Measurements from ENCODE around the gene C6orf52.
A peak's percentile ranks its signal among the peaks of the same experiment; 100 is the strongest.
"Not testable (repeated sequence)": the region's sequence is repeated elsewhere in the genome, so short reads cannot be mapped to it uniquely, and the experiment has no call there.

C6orf52 gene

DNA sequence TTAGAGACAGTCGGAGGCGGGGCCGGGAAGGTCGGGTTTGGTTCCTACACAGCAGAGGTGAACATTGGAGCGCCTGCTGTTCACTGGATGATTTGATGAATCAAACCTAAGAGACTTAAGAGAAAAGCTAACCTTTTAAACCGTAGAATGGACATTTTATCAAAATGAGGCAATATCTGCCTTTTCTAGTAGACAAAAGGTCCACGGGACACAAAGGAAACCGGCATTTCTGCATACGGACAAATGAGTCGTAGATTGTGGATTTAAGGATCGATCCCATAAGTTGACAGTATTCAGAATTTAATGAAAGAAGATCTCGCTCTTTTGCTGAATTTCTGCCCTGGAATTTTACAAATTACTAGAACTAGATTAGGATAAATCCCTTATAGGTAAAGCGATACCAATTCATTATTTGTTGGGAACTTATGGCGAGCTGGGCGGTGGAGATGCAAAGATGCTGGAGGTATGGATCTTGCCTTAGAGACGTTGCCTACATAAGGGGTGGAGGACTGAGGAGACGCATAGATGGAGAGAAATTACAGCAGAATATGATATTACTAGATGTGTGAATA is 756 bp upstream of the C6orf52 start:
- peak; percentile 9 for DNase-seq (ENCODE audit: low spot score)

DNA sequence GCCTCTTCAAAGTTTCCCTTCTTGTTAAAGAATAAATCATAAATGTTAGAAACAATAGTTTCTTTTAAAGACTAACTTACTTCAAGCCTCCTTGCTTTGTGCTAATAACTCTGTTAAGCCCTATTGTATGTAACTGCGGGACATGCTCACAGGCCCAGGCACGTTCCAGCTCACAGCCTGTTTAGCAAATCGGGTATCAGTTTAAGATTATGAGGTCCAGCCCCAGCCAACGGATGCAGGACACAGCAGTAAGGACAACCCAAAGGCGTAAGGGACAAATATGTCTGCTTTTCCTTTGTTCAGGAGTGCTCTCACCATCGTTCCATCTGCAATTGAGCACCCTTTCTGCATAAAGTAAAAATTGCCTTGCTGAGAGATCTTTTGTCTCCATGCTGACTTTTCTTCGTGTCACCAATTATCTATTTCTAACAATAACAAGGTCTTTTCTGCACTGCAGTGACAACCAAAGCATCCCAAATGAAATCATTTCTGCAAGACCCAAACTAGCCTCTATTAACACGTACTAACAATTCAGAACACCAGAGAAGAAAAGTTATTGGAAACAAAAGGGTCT is 1.4 kb downstream of the C6orf52 start:
- DNase-seq (ENCODE audit: low spot score), result no peak

DNA sequence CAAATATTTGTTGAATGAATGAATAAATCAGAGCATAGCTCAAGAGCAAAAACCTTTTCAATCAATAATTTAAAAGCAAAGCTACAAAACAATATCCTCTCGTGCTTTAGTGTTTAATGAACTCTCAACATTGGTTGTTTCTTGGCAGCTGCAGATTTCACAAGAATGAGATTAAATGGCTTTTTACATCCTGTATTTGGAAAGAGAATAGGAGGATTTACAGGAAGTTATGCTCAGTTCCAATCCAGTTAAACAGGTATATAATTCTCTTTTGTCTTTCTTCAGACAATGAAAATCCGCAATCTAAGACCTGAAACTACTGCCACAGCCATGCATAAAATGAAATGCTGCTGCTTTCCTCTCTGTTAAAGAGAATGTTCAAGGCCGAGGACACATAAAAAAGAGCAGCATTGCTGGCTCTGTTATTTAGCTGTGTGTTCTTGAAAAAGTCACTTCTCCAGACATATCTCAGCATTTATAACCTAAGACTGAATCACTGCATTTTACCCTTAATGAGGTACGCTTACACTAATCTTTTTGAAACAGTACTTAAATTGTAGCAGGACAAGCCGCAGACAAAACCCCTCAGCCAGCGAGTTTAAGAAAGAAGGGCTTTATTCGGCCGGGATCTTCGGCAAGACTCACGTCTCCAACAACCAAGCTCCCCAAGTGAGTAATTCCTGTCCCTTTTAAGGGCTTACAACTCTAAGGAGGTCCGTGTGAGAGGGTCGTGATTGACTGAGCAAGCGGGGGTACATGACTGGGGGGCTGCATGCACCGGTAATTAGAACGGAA is 3.6 kb downstream of the C6orf52 start:
- no peak for DNase-seq (ENCODE audit: low spot score)

DNA sequence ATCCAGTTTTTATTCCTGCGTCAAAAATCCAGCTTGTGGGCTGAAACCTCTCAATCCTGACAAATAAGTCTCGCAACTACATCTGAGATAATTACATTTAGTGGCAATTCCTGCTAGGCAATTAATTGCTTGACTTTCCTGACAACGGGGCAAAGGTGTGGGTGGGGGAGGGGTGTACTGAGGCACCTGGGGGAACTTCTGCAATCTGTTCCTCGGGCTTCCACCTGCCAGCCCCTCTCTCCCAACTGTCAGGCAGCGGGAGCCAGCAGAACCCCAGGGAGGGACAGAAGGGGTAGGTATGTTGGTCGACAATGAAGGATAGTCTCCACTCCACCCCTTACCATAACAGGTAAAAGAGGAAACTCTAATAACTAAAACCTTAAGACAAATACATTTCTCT is 6.8 kb downstream of the C6orf52 start:
- no peak for DNase-seq (ENCODE audit: low spot score)

DNA sequence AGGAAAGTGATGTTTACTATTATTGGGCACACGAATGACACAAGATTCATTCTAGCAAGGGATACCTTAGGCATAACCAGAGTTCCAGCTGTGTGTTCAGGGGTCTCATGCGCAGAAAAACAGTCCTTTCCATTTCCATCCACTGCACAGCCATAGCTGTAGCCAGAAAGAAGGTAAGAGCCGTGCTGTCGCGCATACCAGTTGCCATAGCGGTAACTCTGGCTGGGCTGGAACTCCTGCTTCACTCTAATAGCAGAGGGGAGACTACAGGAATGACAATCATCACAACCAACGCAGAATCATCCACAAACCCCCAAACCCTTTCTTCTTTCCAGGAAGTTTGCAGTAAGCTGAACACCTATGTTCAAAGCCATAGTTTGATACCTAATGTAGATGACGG is 7.5 kb downstream of the C6orf52 start:
- no peak for DNase-seq (ENCODE audit: low spot score)

DNA sequence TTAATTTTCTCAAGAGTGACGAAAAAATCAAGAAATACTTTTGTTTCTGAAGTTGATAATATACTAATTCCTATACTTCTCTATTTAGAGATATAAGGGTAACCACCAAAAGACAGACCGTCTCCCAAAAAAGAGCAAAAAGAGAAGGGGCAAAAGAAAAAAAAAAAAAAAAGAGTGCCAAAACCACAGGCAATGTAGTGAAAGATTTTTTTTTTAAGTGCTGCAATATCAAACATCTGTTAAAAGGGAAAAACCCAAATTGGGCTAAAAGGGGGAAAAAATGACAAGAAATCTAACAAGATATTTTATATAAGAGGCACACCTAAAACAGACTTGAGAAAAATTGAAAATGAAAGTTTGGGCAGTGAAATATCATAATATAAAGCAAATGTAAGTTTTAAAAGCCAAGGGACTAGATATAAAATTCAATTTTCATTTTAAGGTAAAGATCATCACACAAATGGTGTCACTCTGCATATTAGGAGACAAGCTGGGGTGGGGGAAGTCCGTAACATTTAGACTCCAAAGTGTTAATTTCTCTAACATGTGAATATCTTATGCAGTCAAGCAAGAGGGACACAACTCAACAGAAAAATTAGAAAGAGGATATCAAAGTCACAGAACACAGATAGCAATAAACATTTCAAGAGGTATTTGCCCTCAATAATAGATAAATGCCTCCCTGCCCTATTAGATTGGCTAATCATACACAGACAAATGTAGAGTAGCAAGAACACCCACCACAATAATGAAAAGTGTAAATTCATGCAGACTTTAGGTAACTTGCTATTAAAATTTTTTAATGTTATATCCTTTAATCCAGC is 9.1 kb downstream of the C6orf52 start:
- DNase-seq (ENCODE audit: low spot score), result no peak

GRCh38 chr6:10684618-10685017 is 9.8 kb downstream of the C6orf52 start:
- DNase-seq (ENCODE audit: low spot score), result no peak

DNA sequence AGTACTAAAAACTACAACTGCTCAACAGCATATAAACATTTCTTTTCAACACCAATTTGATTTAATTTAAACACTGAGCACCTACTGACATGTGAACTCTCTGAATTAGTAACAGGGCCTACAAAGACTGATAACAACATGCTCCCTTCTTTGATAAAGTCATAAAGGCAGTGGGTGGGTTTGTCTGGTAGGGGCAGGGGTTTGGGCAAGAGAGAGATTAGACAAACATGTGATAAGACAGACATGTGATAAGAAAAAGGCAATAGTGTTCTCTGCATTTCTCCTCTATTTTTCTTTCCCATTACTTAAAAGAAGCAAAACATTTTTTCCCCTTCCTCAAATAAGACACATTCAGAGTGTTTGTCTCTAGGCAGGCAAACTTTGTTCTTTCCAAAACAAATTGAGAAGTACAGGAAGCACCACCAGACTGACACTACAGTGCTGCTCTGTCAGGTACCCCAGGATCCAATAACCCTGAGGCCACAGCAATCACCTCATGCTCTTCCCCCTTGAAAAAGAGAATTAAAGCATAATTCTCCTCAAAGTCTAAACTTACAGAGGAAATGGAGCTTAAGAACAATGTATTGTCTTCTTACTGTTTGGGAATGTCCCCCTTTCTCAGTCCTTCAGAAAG is 11.9 kb downstream of the C6orf52 start:
- DNase-seq (ENCODE audit: low spot score), result no peak

DNA sequence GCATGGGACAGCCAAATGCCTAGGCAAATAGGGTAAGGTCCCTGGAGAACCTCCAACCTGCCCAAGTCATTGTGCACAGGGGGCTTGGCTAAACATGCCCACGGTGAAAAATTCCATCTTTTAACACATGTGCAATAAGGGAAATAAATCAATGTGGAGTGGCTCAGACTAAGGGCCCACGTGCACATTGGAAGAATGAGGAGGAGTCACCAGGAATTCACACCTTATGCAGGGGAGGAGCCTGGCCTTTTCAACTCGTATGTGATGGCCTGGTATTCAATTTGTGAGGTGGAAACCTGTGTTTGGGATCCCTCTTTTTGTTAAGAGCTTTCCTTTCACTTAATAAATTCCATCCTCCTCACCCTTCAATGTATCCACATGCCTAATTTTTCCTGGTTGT is 12.6 kb downstream of the C6orf52 start:
- no peak for DNase-seq (ENCODE audit: low spot score)

- DNase-seq (ENCODE audit: low spot score), result no peak
These were observed 16.0 kb downstream of the C6orf52 start for GRCh38 chr6:10678456-10678855.

DNA sequence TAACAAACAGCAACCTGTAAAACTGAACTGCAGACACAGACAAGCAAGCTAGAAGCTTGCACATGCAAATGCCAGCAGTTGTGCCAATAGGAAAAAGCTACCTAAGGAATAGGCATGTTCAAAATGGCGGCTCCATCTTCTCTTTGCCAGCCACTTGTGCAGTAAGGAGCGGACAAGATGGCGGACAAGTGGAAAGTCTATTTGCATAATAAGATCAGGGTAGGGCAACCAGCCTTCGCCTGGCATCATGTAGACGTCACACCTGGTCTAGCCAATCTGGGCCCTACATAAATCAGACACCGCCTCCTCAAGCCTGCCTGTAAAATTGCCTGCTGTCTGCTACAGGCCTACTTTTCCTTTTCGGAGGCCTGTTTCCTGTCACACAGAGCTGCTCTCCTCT is 18.0 kb downstream of the C6orf52 start:
- no peak for DNase-seq (ENCODE audit: low spot score)

DNA sequence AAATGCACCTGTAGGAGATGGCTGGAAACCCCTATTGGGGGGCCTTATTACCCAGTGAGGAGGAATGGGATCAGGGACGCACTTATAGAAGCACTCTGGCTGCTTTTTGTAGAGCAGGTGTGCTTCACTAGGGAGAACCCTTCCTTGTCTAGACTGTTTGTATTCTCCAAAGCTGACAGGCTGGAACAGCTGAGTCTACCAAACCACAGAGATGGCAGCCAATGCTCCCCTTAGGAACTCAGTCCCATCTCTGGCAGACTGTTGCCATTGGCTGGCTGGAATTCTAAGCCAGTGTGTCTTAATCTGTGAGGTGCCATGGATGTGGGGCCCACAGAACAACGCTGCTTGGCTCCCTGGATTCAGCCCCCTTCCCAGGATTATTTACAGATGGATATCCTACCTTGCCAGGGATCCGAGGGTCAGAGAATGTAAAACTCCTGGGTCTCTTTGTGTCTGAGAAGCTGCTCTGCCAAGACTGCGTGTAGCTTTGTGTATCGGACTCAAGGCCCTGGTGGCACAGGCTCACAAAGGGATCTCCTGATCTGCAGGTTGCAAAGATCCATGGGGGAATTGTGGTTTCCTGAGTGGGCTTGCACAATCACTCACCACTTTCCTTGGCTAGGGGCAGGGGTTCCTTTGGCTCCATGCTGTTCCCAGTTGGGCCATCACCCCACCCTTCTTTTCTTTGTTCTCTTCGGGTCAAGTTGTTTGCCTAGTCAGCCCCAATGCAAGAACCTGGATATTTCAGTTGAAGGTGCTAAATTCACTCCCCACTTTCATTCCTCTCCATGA is 26.1 kb downstream of the C6orf52 start:
- DNase-seq (ENCODE audit: low spot score), result no peak

DNA sequence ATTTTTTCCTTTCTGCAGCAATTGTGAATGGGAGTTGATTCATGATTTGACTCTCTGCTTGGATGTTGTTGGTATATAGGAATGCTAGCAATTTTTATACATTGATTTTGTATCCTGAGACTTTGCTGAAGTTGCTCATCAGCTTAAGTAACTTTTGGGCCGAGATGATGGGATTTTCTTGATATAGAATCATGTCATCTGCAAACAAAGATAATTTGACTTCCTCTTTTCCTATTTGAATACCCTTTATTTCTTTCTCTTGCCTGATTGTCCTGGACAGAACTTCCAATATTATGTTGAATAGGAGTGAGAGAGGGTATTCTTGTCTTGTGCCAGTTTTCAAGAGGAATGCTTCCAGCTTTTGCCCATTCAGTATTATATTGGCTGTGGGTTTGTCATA is 28.8 kb downstream of the C6orf52 start:
- not testable (repeated sequence) for DNase-seq (ENCODE audit: low spot score)

DNA sequence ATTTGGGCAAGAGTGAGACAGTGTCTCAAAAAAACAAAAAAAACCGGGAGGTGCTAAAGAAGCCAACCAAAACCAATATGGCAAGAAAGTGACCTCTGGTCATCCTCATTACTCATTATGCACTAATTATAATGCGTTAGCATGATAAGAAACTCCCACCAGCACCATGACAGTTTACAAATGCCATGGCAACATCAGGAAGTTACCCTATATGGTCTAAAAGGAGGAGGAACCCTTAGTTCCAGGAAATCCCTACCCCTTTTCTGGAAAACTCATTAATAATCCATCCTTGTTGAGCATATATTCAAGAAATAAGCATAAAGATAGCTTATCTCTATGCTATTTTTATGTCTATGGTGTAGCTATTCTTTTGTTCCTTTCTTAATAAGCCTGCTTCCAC is 31.7 kb downstream of the C6orf52 start:
- DNase-seq (ENCODE audit: low spot score), result no peak

GRCh38 chr6:10662207-10662606 is 32.2 kb downstream of the C6orf52 start:
- no peak for DNase-seq (ENCODE audit: low spot score)

DNA sequence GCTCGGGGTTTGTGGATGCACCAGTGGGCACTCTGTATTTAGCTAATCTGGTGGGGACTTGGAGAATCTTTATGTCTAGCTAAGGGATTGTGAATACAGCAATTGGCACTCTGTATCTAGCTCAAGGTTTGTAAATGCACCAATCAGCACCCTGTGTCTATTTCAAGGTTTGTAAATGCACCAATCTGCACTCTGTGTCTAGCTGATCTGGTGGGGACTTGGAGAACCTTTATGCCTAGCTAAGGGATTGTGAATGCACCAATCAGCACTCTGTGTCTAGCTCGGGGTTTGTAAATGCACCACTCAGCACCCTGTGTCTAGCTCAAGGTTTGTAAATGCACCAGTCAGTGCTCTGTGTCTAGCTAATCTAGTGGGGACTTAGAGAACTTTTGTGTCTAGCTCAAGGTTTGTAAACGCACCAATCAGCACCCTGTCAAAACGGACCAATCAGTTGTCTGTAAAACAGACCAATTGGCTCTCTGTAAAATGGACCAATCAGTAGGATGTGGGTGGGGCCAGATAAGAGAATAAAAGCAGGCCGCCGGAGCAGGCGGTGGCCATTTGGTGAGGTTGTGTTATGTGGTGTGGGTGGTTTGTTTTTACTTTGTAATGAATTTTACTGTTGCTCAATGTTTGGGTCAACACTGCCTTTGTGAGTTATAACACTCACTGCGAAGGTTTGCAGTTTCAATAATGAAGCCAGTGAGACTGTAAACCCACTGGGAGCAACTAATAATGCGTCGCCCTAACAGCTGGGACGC is 33.8 kb downstream of the C6orf52 start:
- not testable (repeated sequence) for DNase-seq (ENCODE audit: low spot score)

DNA sequence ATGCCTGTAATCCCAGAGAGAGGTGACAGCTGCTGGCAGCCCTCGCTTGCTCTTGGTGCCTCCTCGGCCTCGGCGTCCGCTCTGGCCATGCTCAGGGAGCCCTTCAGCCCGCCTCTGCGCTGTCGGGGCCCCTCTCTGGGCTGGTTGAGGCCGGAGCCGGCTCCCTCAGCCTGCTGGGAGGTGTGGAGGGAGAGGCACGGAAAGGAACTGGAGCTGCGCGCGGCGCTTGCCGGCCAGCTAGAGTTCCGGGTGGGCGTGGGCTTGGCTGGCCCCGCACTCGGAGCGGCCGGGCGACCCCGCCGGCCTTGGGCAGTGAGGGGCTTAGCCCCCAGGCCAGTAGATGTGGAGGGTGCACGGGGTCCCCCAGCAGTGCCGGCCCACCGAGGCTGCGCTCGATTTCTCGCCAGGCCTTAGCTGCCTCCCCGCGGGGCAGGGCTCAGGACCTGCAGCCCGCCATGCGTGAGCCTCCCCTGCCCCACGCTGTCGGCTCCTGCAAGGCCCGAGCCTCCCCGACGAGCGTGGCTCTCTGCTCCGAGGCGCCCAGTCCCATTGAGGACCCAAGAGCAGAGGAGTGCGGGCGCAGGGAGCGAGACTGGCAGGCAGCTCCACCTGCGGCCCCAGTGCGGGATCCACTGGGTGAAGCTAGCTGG is 34.6 kb downstream of the C6orf52 start:
- no peak for DNase-seq (ENCODE audit: low spot score)

- no peak for DNase-seq (ENCODE audit: low spot score)
These were observed 35.3 kb downstream of the C6orf52 start for GRCh38 chr6:10658910-10659698.

GRCh38 chr6:10655508-10656055 is 38.8 kb downstream of the C6orf52 start:
- no peak for DNase-seq (ENCODE audit: low spot score)
